ENCODE measurements around the gene PSMC3.

DNA sequence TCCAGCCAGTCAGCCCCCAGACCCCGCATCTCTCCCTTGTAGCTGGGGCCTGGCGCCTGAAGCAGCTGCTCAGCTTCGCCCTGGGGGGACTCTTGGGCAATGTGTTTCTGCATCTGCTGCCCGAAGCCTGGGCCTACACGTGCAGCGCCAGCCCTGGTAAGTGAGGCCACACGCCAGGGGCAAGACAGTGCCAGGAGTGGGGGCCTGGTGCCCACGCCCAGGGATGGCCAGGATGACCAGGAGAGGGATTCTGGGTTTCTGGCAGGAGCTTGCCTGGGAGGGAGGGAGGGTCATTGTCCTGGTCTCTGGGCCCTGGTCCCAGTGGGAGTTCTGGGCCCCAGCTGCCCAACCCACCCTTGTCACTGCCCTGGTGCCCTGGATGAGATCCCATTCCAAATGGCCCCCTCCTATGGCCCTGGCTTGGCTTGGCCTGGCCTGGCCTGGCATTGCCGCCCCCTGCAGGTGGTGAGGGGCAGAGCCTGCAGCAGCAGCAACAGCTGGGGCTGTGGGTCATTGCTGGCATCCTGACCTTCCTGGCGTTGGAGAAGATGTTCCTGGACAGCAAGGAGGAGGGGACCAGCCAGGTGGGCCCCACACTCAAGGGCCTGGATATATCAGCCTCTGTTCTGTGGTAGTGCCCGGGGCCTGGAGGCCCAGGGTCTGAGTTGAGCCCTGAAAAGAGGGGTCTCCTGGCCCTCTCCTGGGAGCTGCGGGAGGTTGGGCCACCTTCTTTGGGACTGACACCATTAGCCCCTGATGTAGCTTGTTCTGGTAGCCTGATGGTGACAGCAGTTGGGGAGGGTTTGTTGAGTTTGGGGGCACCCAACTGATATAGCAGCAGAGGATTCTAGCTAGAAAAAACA, 14.1 kb downstream of the PSMC3 start:
- TF ChIP-seq ZNF670 (CRISPR knock-in tag; IDR thresholded peaks at IDR 0.05; ENCODE audit: borderline replicate concordance) (no peak), ESRRA (CRISPR knock-in tag; IDR thresholded peaks at IDR 0.05; ENCODE audit: low read depth) (no peak), MYC (CRISPR knock-in tag; IDR thresholded peaks at IDR 0.05; ENCODE audit: borderline replicate concordance) (no peak; the same call in 1 of the 2 replicates), SIN3A (IDR thresholded peaks at IDR 0.05; ENCODE audit: borderline replicate concordance, low read depth, low read length) (no peak), ZNF460 (CRISPR knock-in tag; IDR thresholded peaks at IDR 0.05; ENCODE audit: borderline replicate concordance) (no peak), ZNF530 (CRISPR knock-in tag; IDR thresholded peaks at IDR 0.05; ENCODE audit: low read depth) (no peak)
